ENCODE measurements around the gene MRPL14. TPM values are rescaled to one million over a fixed set of nuclear protein-coding genes. Genes with fewer than 3 reads are reported as not detected.
A peak's percentile ranks its signal among the peaks of the same experiment; 100 is the strongest.

MRPL14 gene
- total and polyA plus RNA-seq, 4 donors = 24.6 to 40.3 (median 32.0) TPM

GRCh38 chr6:44077214-44077946 lies 49.9 kb downstream of the MRPL14 start:
- H3K27ac ChIP-seq (ENCODE audit: low read depth in 1 of 2, low read length in 2 of 2) = no peak overlapping the region
- 87 to 92% methylated on average over 8 of the region's 8 CpGs for WGBS, 2 donors
- intact Hi-C loops (cut with DNase I) = loop anchor here in 1 of 2 donors (5.0 kb wide), 1 partner anchor 220 kb away; no protein-coding TSS in a partner anchor

GRCh38 chr6:44076356-44077213 lies 50.7 kb downstream of the MRPL14 start:
- no peak overlapping the region for H3K4me3 ChIP-seq (ENCODE audit: low read length in 2 of 2)
- WGBS, 2 donors = 13 to 25% methylated on average over 27 to 49 of the region's 49 CpGs
- ATAC-seq (ENCODE audit: low FRiP score) (no peak), DNase-seq (peak; percentile 80 to 87)
- H3K4me1 ChIP-seq (ENCODE audit: control insufficient read depth in 1 of 2, insufficient read depth in 2 of 2, low read length in 2 of 2) = no peaks in the 10 kb centered on the region
- H3K36me3 ChIP-seq (ENCODE audit: control insufficient read depth in 1 of 2, insufficient read depth in 2 of 2, low read length in 1 of 2) = no peaks in the 10 kb centered on the region
- intact Hi-C loops (cut with DNase I) = loop anchor here in 1 of 2 donors (5.0 kb wide), 1 partner anchor 219 kb away; no protein-coding TSS in a partner anchor
- H3K27ac ChIP-seq (ENCODE audit: low read depth in 1 of 2, low read length in 2 of 2) = no peak overlapping the region
- no peaks in the 10 kb centered on the region for H3K9me3 ChIP-seq (ENCODE audit: control insufficient read depth, low read length)
- no peaks in the 10 kb centered on the region for H3K27me3 ChIP-seq (ENCODE audit: control insufficient read depth in 1 of 2, insufficient read depth in 2 of 2, low read length in 1 of 2)

More at GRCh38 chr6:44077214-44077946, 49.9 kb downstream of the MRPL14 start:
- DNase-seq = no peak
- no peaks in the 10 kb centered on the region for H3K4me1 ChIP-seq (ENCODE audit: control insufficient read depth in 1 of 2, insufficient read depth in 2 of 2, low read length in 2 of 2)
- H3K27me3 ChIP-seq (ENCODE audit: control insufficient read depth in 1 of 2, insufficient read depth in 2 of 2, low read length in 1 of 2) = no peaks in the 10 kb centered on the region
- no peak overlapping the region for H3K4me3 ChIP-seq (ENCODE audit: low read length in 2 of 2)
- H3K9me3 ChIP-seq (ENCODE audit: control insufficient read depth, low read length) = no peaks in the 10 kb centered on the region
- ATAC-seq (ENCODE audit: low FRiP score) = no peak
- H3K36me3 ChIP-seq (ENCODE audit: control insufficient read depth in 1 of 2, insufficient read depth in 2 of 2, low read length in 1 of 2) = no peaks in the 10 kb centered on the region

- WGBS, 2 donors = 96 to 99% methylated on average over 2 of the region's 2 CpGs
- intact Hi-C loops (cut with DNase I) = loop anchor here in 1 of 2 donors (1.0 to 5.0 kb wide), 2 partner anchors 218 to 306 kb away; no protein-coding TSS in a partner anchor
- Histone ChIP-seq H3K27me3 (ENCODE audit: control insufficient read depth in 1 of 2, insufficient read depth in 2 of 2, low read length in 1 of 2) (no peaks in the 10 kb centered on the region), H3K4me3 (ENCODE audit: low read length in 2 of 2) (no peak overlapping the region), H3K4me1 (ENCODE audit: control insufficient read depth in 1 of 2, insufficient read depth in 2 of 2, low read length in 2 of 2) (no peaks in the 10 kb centered on the region), H3K9me3 (ENCODE audit: control insufficient read depth, low read length) (no peaks in the 10 kb centered on the region), H3K27ac (ENCODE audit: low read depth in 1 of 2, low read length in 2 of 2) (no peak overlapping the region), H3K36me3 (ENCODE audit: control insufficient read depth in 1 of 2, insufficient read depth in 2 of 2, low read length in 1 of 2) (no peaks in the 10 kb centered on the region)
- DNase-seq (no peak), ATAC-seq (ENCODE audit: low FRiP score) (no peak)
These were observed 51.5 kb downstream of the MRPL14 start for GRCh38 chr6:44075647-44076355.

GRCh38 chr6:44074813-44075646 lies 52.2 kb downstream of the MRPL14 start:
- 51 to 56% methylated on average over 9 of the region's 9 CpGs for whole genome bisulfite sequencing, 2 donors
- no peaks in the 10 kb centered on the region for H3K27me3 ChIP-seq (ENCODE audit: control insufficient read depth in 1 of 2, insufficient read depth in 2 of 2, low read length in 1 of 2)
- ATAC-seq (ENCODE audit: low FRiP score) (no peak), DNase-seq (no peak)
- H3K4me1 ChIP-seq (ENCODE audit: control insufficient read depth in 1 of 2, insufficient read depth in 2 of 2, low read length in 2 of 2) = no peaks in the 10 kb centered on the region
- no peak overlapping the region for H3K27ac ChIP-seq (ENCODE audit: low read depth in 1 of 2, low read length in 2 of 2)
- no peaks in the 10 kb centered on the region for H3K36me3 ChIP-seq (ENCODE audit: control insufficient read depth in 1 of 2, insufficient read depth in 2 of 2, low read length in 1 of 2)
- no peaks in the 10 kb centered on the region for H3K9me3 ChIP-seq (ENCODE audit: control insufficient read depth, low read length)
- no peak overlapping the region for H3K4me3 ChIP-seq (ENCODE audit: low read length in 2 of 2)
- intact Hi-C loops (cut with DNase I) = loop anchor here (1.0 to 5.0 kb wide), 3 partner anchors 83 to 306 kb away; no protein-coding TSS in a partner anchor

GRCh38 chr6:44074439-44074812 lies 52.8 kb downstream of the MRPL14 start:
- peak; percentile 79 for ATAC-seq (ENCODE audit: low FRiP score)
- Histone ChIP-seq H3K9me3 (ENCODE audit: control insufficient read depth, low read length) (no peaks in the 10 kb centered on the region), H3K27ac (ENCODE audit: low read depth in 1 of 2, low read length in 2 of 2) (no peak overlapping the region), H3K27me3 (ENCODE audit: control insufficient read depth in 1 of 2, insufficient read depth in 2 of 2, low read length in 1 of 2) (no peaks in the 10 kb centered on the region), H3K4me3 (ENCODE audit: low read length in 2 of 2) (no peak overlapping the region), H3K36me3 (ENCODE audit: control insufficient read depth in 1 of 2, insufficient read depth in 2 of 2, low read length in 1 of 2) (no peaks in the 10 kb centered on the region), H3K4me1 (ENCODE audit: control insufficient read depth in 1 of 2, insufficient read depth in 2 of 2, low read length in 2 of 2) (no peaks in the 10 kb centered on the region)
- intact Hi-C loops (cut with DNase I) = loop anchor here (5.0 kb wide), 1 partner anchor 82 kb away; no protein-coding TSS in a partner anchor
- peak; percentile 88 to 90 for DNase-seq
- 0% methylated on average over 13 of the region's 13 CpGs for WGBS, 2 donors

- DNase-seq = no peak
- WGBS, 2 donors = 21 to 26% methylated on average over 21 to 25 of the region's 25 CpGs
- ATAC-seq (ENCODE audit: low FRiP score) = peak; percentile 28
These were observed 53.4 kb downstream of the MRPL14 start for GRCh38 chr6:44073612-44074438.

GRCh38 chr6:44072959-44073611 lies 54.2 kb downstream of the MRPL14 start:
- Histone ChIP-seq H3K4me1 (ENCODE audit: control insufficient read depth in 1 of 2, insufficient read depth in 2 of 2, low read length in 2 of 2) (no peaks in the 10 kb centered on the region), H3K36me3 (ENCODE audit: control insufficient read depth in 1 of 2, insufficient read depth in 2 of 2, low read length in 1 of 2) (no peaks in the 10 kb centered on the region), H3K27me3 (ENCODE audit: control insufficient read depth in 1 of 2, insufficient read depth in 2 of 2, low read length in 1 of 2) (no peaks in the 10 kb centered on the region), H3K4me3 (ENCODE audit: low read length in 2 of 2) (peak overlapping the region; percentile 0 to 43), H3K27ac (ENCODE audit: low read depth in 1 of 2, low read length in 2 of 2) (no peak overlapping the region), H3K9me3 (ENCODE audit: control insufficient read depth, low read length) (no peaks in the 10 kb centered on the region)
- intact Hi-C loops (cut with DNase I) = loop anchor here (1.0 to 5.0 kb wide), 2 partner anchors 81 to 304 kb away; no protein-coding TSS in a partner anchor
- WGBS, 2 donors = 3% methylated on average over 45 to 55 of the region's 55 CpGs
- ATAC-seq (ENCODE audit: low FRiP score) (peak; percentile 78), DNase-seq (peak; percentile 92 to 94)

More at GRCh38 chr6:44073612-44074438, 53.4 kb downstream of the MRPL14 start:
- no peak overlapping the region for H3K27ac ChIP-seq (ENCODE audit: low read depth in 1 of 2, low read length in 2 of 2)
- H3K4me1 ChIP-seq (ENCODE audit: control insufficient read depth in 1 of 2, insufficient read depth in 2 of 2, low read length in 2 of 2) = no peaks in the 10 kb centered on the region
- no peaks in the 10 kb centered on the region for H3K36me3 ChIP-seq (ENCODE audit: control insufficient read depth in 1 of 2, insufficient read depth in 2 of 2, low read length in 1 of 2)
- no peaks in the 10 kb centered on the region for H3K27me3 ChIP-seq (ENCODE audit: control insufficient read depth in 1 of 2, insufficient read depth in 2 of 2, low read length in 1 of 2)
- H3K4me3 ChIP-seq (ENCODE audit: low read length in 2 of 2) = peak overlapping the region; percentile 0 to 43
- intact Hi-C loops (cut with DNase I) = loop anchor here (1.0 to 5.0 kb wide), 2 partner anchors 82 to 305 kb away; no protein-coding TSS in a partner anchor
- no peaks in the 10 kb centered on the region for H3K9me3 ChIP-seq (ENCODE audit: control insufficient read depth, low read length)

Data from aorta (tissue), 5 donors.